IMR-90 (cell line): ENCODE results near the gene SLAMF7. TPM values are rescaled to one million over a fixed set of nuclear protein-coding genes. Genes with fewer than 3 reads are reported as not detected.

Experiments used
- ATAC-seq: fragments of 200-7000 bp; cut with Tn5 transposase; 2 replicates; pipeline ENCODE4 v1.9.1; 2020; ENCODE audit warnings: low read depth, mild to moderate bottlenecking, moderate library complexity
- BruUV-seq: library from RNA; stranded (reverse); fragments of 400-500 nt; replicated peaks from 2 replicates; lab custom pipeline; 2021; lab: Mats Ljungman, UMichigan
- CTCF ChIA-PET: fragments of 300-600 bp; formaldehyde crosslinking; extraction: SDS; loops from one replicate; lab custom pipeline; 2021; ENCODE audit warnings: antibody characterized with exemption; lab: Yijun Ruan, JAX
- POLR2A ChIA-PET: fragments of 300-600 bp; sonication (Branson Sonifier 250); formaldehyde crosslinking; loops from one replicate; lab custom pipeline; 2022; ENCODE audit warnings: antibody characterized with exemption; ENCODE audit not compliant: unreplicated experiment; lab: Charles Lee
- DNase-seq: peaks from one replicate; pipeline ENCODE4 v3.0.0; 2013
- H2AFZ ChIP-seq: replicated peaks from 2 replicates; pipeline ENCODE3; 2013; ENCODE audit warnings: low read length, mild to moderate bottlenecking; ENCODE audit not compliant: poor library complexity
- H2AK5ac ChIP-seq: 2 replicates; pipeline ENCODE4 v1.6.1; 2013; ENCODE audit warnings: low read depth, low read length, inconsistent platforms
- H2AK9ac ChIP-seq: replicated peaks from 2 replicates; pipeline ENCODE3; 2013; ENCODE audit warnings: mild to moderate bottlenecking, low read depth, low read length, moderate library complexity; ENCODE audit not compliant: poor library complexity
- H2BK120ac ChIP-seq: 2 replicates; pipeline ENCODE4 v1.6.1; 2013; ENCODE audit warnings: low read depth, low read length, inconsistent platforms
- H2BK15ac ChIP-seq: 3 replicates; pipeline ENCODE4 v1.6.1; 2013; ENCODE audit warnings: low read depth, low read length, inconsistent platforms
- H2BK20ac ChIP-seq: 2 replicates; pipeline ENCODE4 v1.6.1; 2013; ENCODE audit warnings: low read depth, mild to moderate bottlenecking, inconsistent platforms, low read length, moderate library complexity
- H2BK5ac ChIP-seq: 2 replicates; pipeline ENCODE4 v1.6.1; 2013; ENCODE audit warnings: mild to moderate bottlenecking, low read depth, low read length, inconsistent platforms; ENCODE audit not compliant: poor library complexity, severe bottlenecking
- H3K14ac ChIP-seq: replicated peaks from 2 replicates; pipeline ENCODE4 v1.6.1; 2013; ENCODE audit warnings: low read depth, low read length, inconsistent platforms
- H3K18ac ChIP-seq: 2 replicates; pipeline ENCODE4 v1.6.1; 2013; ENCODE audit warnings: low read depth, low read length, control low read depth
- H3K23ac ChIP-seq: 2 replicates; pipeline ENCODE4 v1.6.1; 2013; ENCODE audit warnings: low read depth, low read length, inconsistent platforms
- H3K27ac ChIP-seq: 2 replicates; pipeline ENCODE4 v1.5.1; 2013; ENCODE audit warnings: mild to moderate bottlenecking, control low read depth, low read length; ENCODE audit not compliant: insufficient read depth
- H3K27me3 ChIP-seq: 2 replicates; pipeline ENCODE4 v1.6.1; 2013; ENCODE audit warnings: low read length; ENCODE audit not compliant: control insufficient read depth, insufficient read depth
- H3K36me3 ChIP-seq: 2 replicates; pipeline ENCODE4 v1.6.1; 2013; ENCODE audit warnings: low read length, mixed read lengths; ENCODE audit not compliant: control insufficient read depth, insufficient read depth
- H3K4ac ChIP-seq: 2 replicates; pipeline ENCODE4 v1.6.1; 2013; ENCODE audit warnings: low read depth, low read length, inconsistent platforms
- H3K4me1 ChIP-seq: 2 replicates; pipeline ENCODE4 v1.6.1; 2013; ENCODE audit warnings: low read length, mixed read lengths; ENCODE audit not compliant: control insufficient read depth, insufficient read depth
- H3K4me2 ChIP-seq: 2 replicates; pipeline ENCODE4 v1.6.1; 2013; ENCODE audit warnings: low read depth, mild to moderate bottlenecking, control low read depth, low read length, moderate library complexity
- H3K4me3 ChIP-seq: 2 replicates; pipeline ENCODE4 v1.5.1; 2013; ENCODE audit warnings: low read depth, mild to moderate bottlenecking, control low read depth, low read length, moderate library complexity; ENCODE audit not compliant: insufficient read depth
- H3K56ac ChIP-seq: 2 replicates; pipeline ENCODE4 v1.6.1; 2013; ENCODE audit warnings: low read length, inconsistent platforms; ENCODE audit not compliant: insufficient read depth; ENCODE audit errors: extremely low read depth
- H3K79me1 ChIP-seq, 2 experiments: 2 replicates each; pipeline ENCODE4 v1.6.1; 2013; ENCODE audit warnings: low read length in 2 of 2, inconsistent platforms in 1 of 2, low read depth in 1 of 2
- H3K9ac ChIP-seq: 2 replicates; pipeline ENCODE4 v1.6.1; 2013; ENCODE audit warnings: low read depth, low read length, control low read depth
- H3K9me1 ChIP-seq: 2 replicates; pipeline ENCODE4 v1.6.1; 2013; ENCODE audit warnings: low read length, inconsistent platforms; ENCODE audit not compliant: insufficient read depth
- H3K9me3 ChIP-seq: 2 replicates; pipeline ENCODE4 v1.6.1; 2013; ENCODE audit warnings: low read length; ENCODE audit not compliant: control insufficient read depth, insufficient read depth
- H4K20me1 ChIP-seq: 2 replicates; pipeline ENCODE4 v1.6.1; 2013; ENCODE audit warnings: low read length, inconsistent platforms; ENCODE audit not compliant: insufficient read depth
- H4K5ac ChIP-seq: 2 replicates; pipeline ENCODE4 v1.6.1; 2013; ENCODE audit warnings: mild to moderate bottlenecking, low read depth, low read length, control low read depth
- H4K8ac ChIP-seq, 2 experiments: 2 replicates each; pipeline ENCODE4 v1.6.1; 2013; ENCODE audit warnings: low read depth in 2 of 2, low read length in 2 of 2, control low read depth in 1 of 2, inconsistent platforms in 1 of 2
- H4K91ac ChIP-seq: 2 replicates; pipeline ENCODE4 v1.6.1; 2013; ENCODE audit warnings: low read depth, low read length, inconsistent platforms; ENCODE audit not compliant: insufficient read depth
- CEBPB ChIP-seq: IDR thresholded peaks from 2 replicates; pipeline ENCODE4 v1.6.1; 2012; ENCODE audit warnings: low read depth, low read length, improper control_type of control experiment
- MAZ ChIP-seq: IDR thresholded peaks from 2 replicates; pipeline ENCODE4 v1.6.1; 2012; ENCODE audit warnings: low read depth, mild to moderate bottlenecking, low read length, improper control_type of control experiment, moderate library complexity, borderline replicate concordance
- NFE2L2 ChIP-seq: fragments of 150-350 bp; IDR thresholded peaks from 2 replicates; pipeline ENCODE4 v1.6.1; 2016; ENCODE audit warnings: low read depth, mild to moderate bottlenecking, low read length
- dilution Hi-C: fragments of 300-500 bp; cut with HindIII; formaldehyde crosslinking; loops from one replicate; pipeline ENCODE4 v1.14.3; 2018; ENCODE audit warnings: low sequenced_read_pairs; ENCODE audit not compliant: unreplicated experiment
- in situ Hi-C: fragments of 300-500 bp; cut with MboI; formaldehyde crosslinking; loops from 3 replicates; pipeline ENCODE4 v1.14.3; 2019; ENCODE audit warnings: low sequenced_read_pairs, inconsistent platforms, mixed read lengths
- intact Hi-C: fragments of 100-400 bp; cut with micrococcal nuclease; formaldehyde crosslinking; loops from 2 replicates; pipeline ENCODE4 v1.10.0; 2022
- polyA plus RNA-seq, 3 experiments: library from polyadenylated mRNA; depleted of rRNA; stranded (reverse); fragments of >200 nt; gene quantifications; 2 replicates each; pipeline ENCODE4 v1.2.3, GENCODE V29; 2012; ENCODE audit warnings: low replicate concordance in 1 of 3
- total RNA-seq: library from RNA; depleted of rRNA; stranded (reverse); fragments of >200 nt; gene quantifications from 2 replicates; pipeline ENCODE4 v1.2.3, GENCODE V29; 2012
- TF ChIP-seq, protein P1 (sequence below): conservative IDR thresholded peaks from 2 replicates; pipeline ENCODE4 v1.5.1; 2012; ENCODE audit warnings: mild to moderate bottlenecking, low read depth, low read length, improper control_type of control experiment

The SLAMF7 gene
- total and polyA plus RNA-seq, 2 of the 4 experiments (the other 2 are of a cell fraction): not detected

DNA sequence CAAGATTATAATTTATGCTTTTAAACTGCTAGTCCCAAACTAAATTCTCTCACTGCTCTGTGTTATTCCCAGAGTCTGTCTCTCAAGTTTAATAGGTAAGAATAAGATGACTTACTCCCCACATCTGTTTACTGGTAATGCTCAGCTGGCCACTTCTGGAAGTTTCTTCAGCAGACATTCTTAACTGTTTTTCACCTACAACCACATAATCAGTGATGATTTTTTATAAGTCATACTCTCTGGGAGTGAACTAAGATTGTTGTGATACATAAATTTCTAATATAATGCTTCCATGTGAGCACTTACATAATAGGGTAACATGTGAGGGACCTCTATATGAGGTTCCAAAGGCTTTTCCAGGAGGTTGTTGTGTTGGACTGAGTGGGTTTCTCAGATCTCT is 8.7 kb downstream of the SLAMF7 start:
- ChIA-PET CTCF (no interaction called here), POLR2A (no interaction called here)
- in situ Hi-C loops: no loop called here
- ATAC-seq (no peak), DNase-seq (no peak)
- Histone ChIP-seq H4K20me1 (no peaks in the 10 kb centered on the region), H2AK5ac (no peak overlapping the region), H3K56ac (no peak overlapping the region), H3K36me3 (no peaks in the 10 kb centered on the region), H3K27ac (no peak overlapping the region), H2BK5ac (no peak overlapping the region), H3K4me2 (no peak overlapping the region), H3K79me1 (no peaks in the 10 kb centered on the region), H2BK20ac (no peak overlapping the region), H2AFZ (no peak overlapping the region), H2BK120ac (no peak overlapping the region), H3K4me3 (no peak overlapping the region), H3K9me3 (no peaks in the 10 kb centered on the region), H3K9ac (no peak overlapping the region), H3K23ac (no peak overlapping the region), H4K8ac (no peak overlapping the region), H2AK9ac (no peak overlapping the region), H3K9me1 (no peaks in the 10 kb centered on the region), H3K4me1 (no peaks in the 10 kb centered on the region), H4K91ac (no peak overlapping the region), H3K27me3 (no peaks in the 10 kb centered on the region; the same call in 1 of the 2 replicates), H3K18ac (no peak overlapping the region), H3K4ac (no peak overlapping the region), H2BK15ac (no peak overlapping the region), H4K5ac (no peak overlapping the region), H3K14ac (no peak overlapping the region)
- intact Hi-C loops: no loop called here
- TF ChIP-seq CEBPB (no peak), MAZ (no peak), NFE2L2 (no peak)
- TF ChIP-seq, protein P1, sequence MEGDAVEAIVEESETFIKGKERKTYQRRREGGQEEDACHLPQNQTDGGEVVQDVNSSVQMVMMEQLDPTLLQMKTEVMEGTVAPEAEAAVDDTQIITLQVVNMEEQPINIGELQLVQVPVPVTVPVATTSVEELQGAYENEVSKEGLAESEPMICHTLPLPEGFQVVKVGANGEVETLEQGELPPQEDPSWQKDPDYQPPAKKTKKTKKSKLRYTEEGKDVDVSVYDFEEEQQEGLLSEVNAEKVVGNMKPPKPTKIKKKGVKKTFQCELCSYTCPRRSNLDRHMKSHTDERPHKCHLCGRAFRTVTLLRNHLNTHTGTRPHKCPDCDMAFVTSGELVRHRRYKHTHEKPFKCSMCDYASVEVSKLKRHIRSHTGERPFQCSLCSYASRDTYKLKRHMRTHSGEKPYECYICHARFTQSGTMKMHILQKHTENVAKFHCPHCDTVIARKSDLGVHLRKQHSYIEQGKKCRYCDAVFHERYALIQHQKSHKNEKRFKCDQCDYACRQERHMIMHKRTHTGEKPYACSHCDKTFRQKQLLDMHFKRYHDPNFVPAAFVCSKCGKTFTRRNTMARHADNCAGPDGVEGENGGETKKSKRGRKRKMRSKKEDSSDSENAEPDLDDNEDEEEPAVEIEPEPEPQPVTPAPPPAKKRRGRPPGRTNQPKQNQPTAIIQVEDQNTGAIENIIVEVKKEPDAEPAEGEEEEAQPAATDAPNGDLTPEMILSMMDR: no peak
- no TSS peak for BruUV-seq
- dilution Hi-C loops: no loop called here
